ENCODE measurements around the gene UBE3B.

DNA sequence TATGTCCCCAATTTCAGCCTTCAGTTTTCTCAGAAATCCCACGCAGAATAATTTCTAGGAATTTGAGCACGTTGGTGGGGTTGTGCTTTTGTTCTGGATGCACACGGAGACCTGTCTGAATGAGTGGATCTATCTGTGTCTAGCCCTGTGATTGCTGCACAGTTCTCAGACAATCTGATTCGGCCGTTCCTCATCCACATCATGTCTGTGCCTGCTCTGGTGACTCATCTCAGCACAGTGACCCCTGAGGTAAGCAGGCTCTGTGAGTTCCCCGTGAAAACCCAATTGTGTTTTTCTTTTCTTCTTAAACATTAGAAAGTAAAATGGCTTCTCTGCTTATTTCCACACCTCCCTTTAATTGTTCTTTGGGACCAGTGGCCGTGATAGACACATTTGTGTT is 20.2 kb downstream of the UBE3B start:
- TF ChIP-seq CTCF (IDR thresholded peaks at IDR 0.05) (no peak), POLR2AphosphoS5 (IDR thresholded peaks at IDR 0.05) (no peak), EP300 (IDR thresholded peaks at IDR 0.05) (no peak), POLR2A (IDR thresholded peaks at IDR 0.05) (no peak)
